ENCODE measurements around the gene ITGA6. TPM values are rescaled to one million over a fixed set of nuclear protein-coding genes. Genes with fewer than 3 reads are reported as not detected.
"Not testable (repeated sequence)": the region's sequence is repeated elsewhere in the genome, so short reads cannot be mapped to it uniquely, and the experiment has no call there.

ITGA6 gene
- polyA plus RNA-seq, 4 donors: 33.2 to 81.0 (median 48.4) TPM

DNA sequence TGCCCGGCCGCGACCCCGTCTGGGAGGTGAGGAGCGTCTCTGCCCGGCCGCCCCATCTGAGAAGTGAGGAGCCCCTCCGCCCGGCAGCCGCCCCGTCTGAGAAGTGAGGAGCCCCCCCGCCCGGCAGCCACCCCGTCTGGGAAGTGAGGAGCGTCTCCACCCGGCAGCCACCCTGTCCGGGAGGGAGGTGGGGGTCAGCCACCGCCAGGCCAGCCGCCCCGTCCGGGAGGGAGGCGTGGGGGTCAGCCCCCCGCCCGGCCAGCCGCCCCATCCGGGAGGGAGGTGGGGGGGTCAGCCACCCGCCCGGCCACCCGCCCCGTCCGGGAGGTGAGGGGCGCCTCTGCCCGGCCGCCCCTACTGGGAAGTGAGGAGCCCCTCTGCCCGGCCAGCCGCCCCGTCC is 110.5 kb downstream of the ITGA6 start:
- not testable (repeated sequence) for H3K27ac ChIP-seq (ENCODE audit: low read depth in 1 of 3, low read length in 2 of 3); H3K36me3 ChIP-seq (ENCODE audit: control insufficient read depth in 3 of 3, insufficient read depth in 2 of 3, low read depth in 1 of 3, low read length in 3 of 3); H3K4me1 ChIP-seq (ENCODE audit: control insufficient read depth in 3 of 3, insufficient read depth in 2 of 3, low read depth in 1 of 3, low read length in 2 of 3); H3K27me3 ChIP-seq (ENCODE audit: control insufficient read depth in 3 of 3, insufficient read depth in 3 of 3, low read length in 3 of 3); FAIRE-seq; H3K4me3 ChIP-seq (ENCODE audit: low read depth in 1 of 3, low read length in 3 of 3); DNase-seq
- peaks cover 0 to 43% of the 10 kb centered on the region in 2 donors for H3K9me3 ChIP-seq (ENCODE audit: control insufficient read depth in 2 of 2, insufficient read depth in 1 of 2, low read depth in 1 of 2, low read length in 1 of 2)
- 96 to 97% (median 97%) methylated on average over 12 to 35 of the region's 37 CpGs for WGBS, 3 donors

DNA sequence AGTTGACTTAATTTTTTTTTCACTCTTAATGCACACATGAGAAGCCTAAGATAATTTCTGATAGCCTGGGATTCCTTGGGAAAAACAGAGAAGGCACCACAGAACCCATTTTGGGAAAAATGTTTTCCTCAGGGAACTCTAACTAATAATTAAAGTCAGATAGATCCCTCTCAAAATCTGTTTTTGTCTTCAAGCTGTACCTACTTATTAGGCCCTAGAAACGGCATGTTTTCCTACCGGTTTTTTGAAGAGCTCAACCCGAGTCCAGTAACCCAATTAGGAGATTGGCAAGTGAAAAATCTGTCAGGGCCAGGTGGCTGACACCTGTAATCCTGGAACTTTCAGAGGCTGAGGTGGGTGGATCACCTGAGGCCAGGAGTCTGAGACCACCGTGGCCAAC is 112.4 kb downstream of the ITGA6 start:
- H3K27me3 ChIP-seq (ENCODE audit: control insufficient read depth in 3 of 3, insufficient read depth in 3 of 3, low read length in 3 of 3): no peaks in the 10 kb centered on the region
- H3K36me3 ChIP-seq (ENCODE audit: control insufficient read depth in 3 of 3, insufficient read depth in 2 of 3, low read depth in 1 of 3, low read length in 3 of 3): no peaks in the 10 kb centered on the region
- H3K9me3 ChIP-seq (ENCODE audit: control insufficient read depth in 2 of 2, insufficient read depth in 1 of 2, low read depth in 1 of 2, low read length in 1 of 2): peaks cover 0 to 40% of the 10 kb centered on the region in 2 donors
- DNase-seq: no peak
- H3K27ac ChIP-seq (ENCODE audit: low read depth in 1 of 3, low read length in 2 of 3): no peak overlapping the region
- H3K4me1 ChIP-seq (ENCODE audit: control insufficient read depth in 3 of 3, insufficient read depth in 2 of 3, low read depth in 1 of 3, low read length in 2 of 3): no peaks in the 10 kb centered on the region
- no peak overlapping the region for H3K4me3 ChIP-seq (ENCODE audit: low read depth in 1 of 3, low read length in 3 of 3)
- WGBS, 3 donors: 61 to 89% (median 84%) methylated on average over 4 of the region's 4 CpGs
- FAIRE-seq: no peak

DNA sequence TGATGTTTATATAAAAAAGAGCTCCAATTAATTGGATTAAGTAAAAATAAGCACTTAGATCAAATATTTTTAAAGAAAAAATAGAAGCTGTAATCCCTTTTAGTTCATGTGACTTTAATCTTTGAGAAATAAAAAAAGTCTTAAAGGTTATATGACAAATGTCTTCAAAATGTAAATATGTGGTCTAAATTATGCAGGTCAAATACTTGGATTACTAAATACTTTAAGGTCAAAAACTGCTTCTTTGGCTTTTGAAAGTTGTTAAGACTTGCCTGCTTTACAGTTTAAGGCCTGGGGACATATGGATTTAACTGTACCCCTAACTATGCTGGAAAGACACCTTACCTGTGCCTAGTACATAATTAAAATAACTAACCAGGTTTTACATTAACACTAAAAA is 113.0 kb downstream of the ITGA6 start:
- H3K9me3 ChIP-seq (ENCODE audit: control insufficient read depth in 2 of 2, insufficient read depth in 1 of 2, low read depth in 1 of 2, low read length in 1 of 2): peaks cover 0 to 34% of the 10 kb centered on the region in 2 donors
- H3K27me3 ChIP-seq (ENCODE audit: control insufficient read depth in 3 of 3, insufficient read depth in 3 of 3, low read length in 3 of 3): no peaks in the 10 kb centered on the region
- H3K36me3 ChIP-seq (ENCODE audit: control insufficient read depth in 3 of 3, insufficient read depth in 2 of 3, low read depth in 1 of 3, low read length in 3 of 3): no peaks in the 10 kb centered on the region
- H3K4me3 ChIP-seq (ENCODE audit: low read depth in 1 of 3, low read length in 3 of 3): no peak overlapping the region
- H3K27ac ChIP-seq (ENCODE audit: low read depth in 1 of 3, low read length in 2 of 3): no peak overlapping the region
- DNase-seq (no peak), FAIRE-seq (no peak)
- no peaks in the 10 kb centered on the region for H3K4me1 ChIP-seq (ENCODE audit: control insufficient read depth in 3 of 3, insufficient read depth in 2 of 3, low read depth in 1 of 3, low read length in 2 of 3)

DNA sequence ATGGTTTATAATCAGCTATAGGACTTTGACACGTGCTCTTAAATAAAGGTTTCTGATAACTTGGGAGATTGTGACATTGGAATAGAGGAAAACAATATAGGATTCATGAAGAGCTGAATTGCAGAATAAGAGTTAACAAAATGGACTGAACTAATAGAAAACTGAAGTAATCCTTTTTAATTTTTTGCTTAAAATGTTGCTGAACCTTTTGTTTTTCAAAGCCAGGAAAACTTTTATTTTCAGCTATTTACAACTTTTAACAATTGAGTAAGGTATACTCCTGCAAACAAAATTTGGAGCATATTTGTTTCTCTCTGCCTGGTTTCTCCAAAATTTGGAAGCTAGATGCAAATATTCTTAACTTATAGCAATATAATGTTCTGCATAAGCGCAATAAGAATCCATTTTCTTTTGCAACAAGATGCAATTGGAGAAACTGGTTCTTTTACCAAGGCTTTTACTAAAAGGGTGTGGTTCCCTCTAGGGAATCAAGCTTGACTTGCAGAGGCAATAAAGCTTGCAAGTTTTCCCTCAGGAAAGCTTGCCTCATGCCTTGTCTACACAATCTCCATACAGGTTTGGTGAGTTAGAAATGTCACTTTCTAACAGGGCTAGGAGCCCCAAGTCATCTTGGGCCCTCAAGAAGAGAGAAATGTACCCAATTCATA is 118.2 kb downstream of the ITGA6 start:
- FAIRE-seq (no peak), DNase-seq (peak in 1 of 2 donors; percentile 47)
- Histone ChIP-seq H3K4me1 (ENCODE audit: control insufficient read depth in 3 of 3, insufficient read depth in 2 of 3, low read depth in 1 of 3, low read length in 2 of 3) (peaks cover 0 to 1% (median 0%) of the 10 kb centered on the region in 3 donors), H3K27ac (ENCODE audit: low read depth in 1 of 3, low read length in 2 of 3) (no peak overlapping the region), H3K36me3 (ENCODE audit: control insufficient read depth in 3 of 3, insufficient read depth in 2 of 3, low read depth in 1 of 3, low read length in 3 of 3) (no peaks in the 10 kb centered on the region), H3K27me3 (ENCODE audit: control insufficient read depth in 3 of 3, insufficient read depth in 3 of 3, low read length in 3 of 3) (no peaks in the 10 kb centered on the region), H3K4me3 (ENCODE audit: low read depth in 1 of 3, low read length in 3 of 3) (no peak overlapping the region), H3K9me3 (ENCODE audit: control insufficient read depth in 2 of 2, insufficient read depth in 1 of 2, low read depth in 1 of 2, low read length in 1 of 2) (peaks cover 0 to 33% of the 10 kb centered on the region in 2 donors)
- WGBS, 3 donors: 45 to 83% (median 54%) methylated on average over 2 of the region's 2 CpGs

DNA sequence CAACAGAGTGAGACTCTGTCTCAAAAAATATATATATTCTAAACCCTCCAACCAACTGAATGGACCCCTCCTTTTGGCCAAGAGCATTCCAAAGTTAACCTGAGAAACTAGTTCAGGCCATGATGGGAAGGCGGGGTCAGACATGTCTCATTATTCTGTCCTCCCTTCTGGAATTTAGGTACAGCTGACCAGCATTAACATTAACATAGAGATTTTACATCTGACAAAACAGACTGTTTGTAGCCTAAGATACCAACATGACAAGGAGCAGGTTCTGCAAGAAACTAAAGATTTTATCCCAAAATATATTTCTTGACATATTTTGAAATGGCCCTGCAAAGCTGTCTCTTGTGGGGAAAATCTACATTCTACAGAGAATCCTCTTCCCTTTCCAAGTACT is 121.7 kb downstream of the ITGA6 start:
- Histone ChIP-seq H3K9me3 (ENCODE audit: control insufficient read depth in 2 of 2, insufficient read depth in 1 of 2, low read depth in 1 of 2, low read length in 1 of 2) (peaks cover 0 to 27% of the 10 kb centered on the region in 2 donors), H3K27ac (ENCODE audit: low read depth in 1 of 3, low read length in 2 of 3) (no peak overlapping the region), H3K27me3 (ENCODE audit: control insufficient read depth in 3 of 3, insufficient read depth in 3 of 3, low read length in 3 of 3) (no peaks in the 10 kb centered on the region), H3K4me1 (ENCODE audit: control insufficient read depth in 3 of 3, insufficient read depth in 2 of 3, low read depth in 1 of 3, low read length in 2 of 3) (peaks cover 0 to 7% (median 2%) of the 10 kb centered on the region in 3 donors), H3K36me3 (ENCODE audit: control insufficient read depth in 3 of 3, insufficient read depth in 2 of 3, low read depth in 1 of 3, low read length in 3 of 3) (no peaks in the 10 kb centered on the region), H3K4me3 (ENCODE audit: low read depth in 1 of 3, low read length in 3 of 3) (no peak overlapping the region)
- DNase-seq: no peak
- 94 to 96% (median 95%) methylated on average over 1 of the region's 1 CpG for WGBS, 3 donors
- FAIRE-seq: no peak

DNA sequence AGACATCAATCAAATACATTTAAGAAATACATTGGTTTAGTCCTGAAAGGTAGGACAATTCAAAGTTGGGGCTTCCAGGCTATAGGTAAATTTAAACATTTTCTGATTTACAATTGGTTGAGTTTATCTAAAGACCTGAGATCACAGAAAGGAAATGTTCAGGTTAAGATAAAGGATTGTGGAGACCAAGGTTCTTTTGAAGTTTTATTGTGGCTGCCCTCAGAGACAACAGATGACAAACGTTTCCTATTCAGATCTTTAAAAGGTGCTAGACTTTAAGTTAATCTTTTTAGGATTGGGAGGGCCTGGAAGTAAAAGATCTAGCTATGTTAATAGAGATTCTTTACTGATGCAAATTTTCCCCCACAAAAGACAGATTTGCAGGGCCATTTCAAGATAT is 122.4 kb downstream of the ITGA6 start:
- not testable (repeated sequence) for FAIRE-seq; H3K36me3 ChIP-seq (ENCODE audit: control insufficient read depth in 3 of 3, insufficient read depth in 2 of 3, low read depth in 1 of 3, low read length in 3 of 3); H3K4me1 ChIP-seq (ENCODE audit: control insufficient read depth in 3 of 3, insufficient read depth in 2 of 3, low read depth in 1 of 3, low read length in 2 of 3); H3K27ac ChIP-seq (ENCODE audit: low read depth in 1 of 3, low read length in 2 of 3); H3K4me3 ChIP-seq (ENCODE audit: low read depth in 1 of 3, low read length in 3 of 3); H3K27me3 ChIP-seq (ENCODE audit: control insufficient read depth in 3 of 3, insufficient read depth in 3 of 3, low read length in 3 of 3); DNase-seq
- 13 to 39% (median 19%) methylated on average over 1 of the region's 1 CpG for WGBS, 3 donors
- peaks cover 0 to 25% of the 10 kb centered on the region in 2 donors for H3K9me3 ChIP-seq (ENCODE audit: control insufficient read depth in 2 of 2, insufficient read depth in 1 of 2, low read depth in 1 of 2, low read length in 1 of 2)

DNA sequence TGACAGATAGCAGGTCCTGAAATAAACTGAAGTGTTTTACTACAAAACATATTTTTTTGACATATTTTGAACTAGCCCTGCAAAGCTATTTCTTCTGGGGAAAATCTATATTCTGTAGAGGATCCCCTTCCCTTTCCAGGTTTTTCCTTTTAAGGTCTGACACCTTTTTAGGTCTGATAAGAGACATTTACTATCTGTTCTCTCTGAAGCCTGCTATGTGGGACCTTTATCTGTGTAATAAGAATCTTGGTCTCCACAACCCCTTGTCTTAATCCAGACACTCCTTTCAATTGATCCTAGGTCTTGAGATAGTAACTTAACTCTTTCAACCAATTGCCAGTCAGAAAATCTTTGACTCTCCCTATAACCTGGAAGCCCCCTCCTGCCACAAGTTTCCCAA is 123.0 kb downstream of the ITGA6 start:
- no peak overlapping the region for H3K27ac ChIP-seq (ENCODE audit: low read depth in 1 of 3, low read length in 2 of 3)
- H3K4me1 ChIP-seq (ENCODE audit: control insufficient read depth in 3 of 3, insufficient read depth in 2 of 3, low read depth in 1 of 3, low read length in 2 of 3): peaks cover 0 to 12% (median 2%) of the 10 kb centered on the region in 3 donors
- no peak for FAIRE-seq
- H3K36me3 ChIP-seq (ENCODE audit: control insufficient read depth in 3 of 3, insufficient read depth in 2 of 3, low read depth in 1 of 3, low read length in 3 of 3): no peaks in the 10 kb centered on the region
- DNase-seq: no peak
- no peak overlapping the region for H3K4me3 ChIP-seq (ENCODE audit: low read depth in 1 of 3, low read length in 3 of 3)
- H3K27me3 ChIP-seq (ENCODE audit: control insufficient read depth in 3 of 3, insufficient read depth in 3 of 3, low read length in 3 of 3): no peaks in the 10 kb centered on the region
- H3K9me3 ChIP-seq (ENCODE audit: control insufficient read depth in 2 of 2, insufficient read depth in 1 of 2, low read depth in 1 of 2, low read length in 1 of 2): peaks cover 0 to 25% of the 10 kb centered on the region in 2 donors

DNA sequence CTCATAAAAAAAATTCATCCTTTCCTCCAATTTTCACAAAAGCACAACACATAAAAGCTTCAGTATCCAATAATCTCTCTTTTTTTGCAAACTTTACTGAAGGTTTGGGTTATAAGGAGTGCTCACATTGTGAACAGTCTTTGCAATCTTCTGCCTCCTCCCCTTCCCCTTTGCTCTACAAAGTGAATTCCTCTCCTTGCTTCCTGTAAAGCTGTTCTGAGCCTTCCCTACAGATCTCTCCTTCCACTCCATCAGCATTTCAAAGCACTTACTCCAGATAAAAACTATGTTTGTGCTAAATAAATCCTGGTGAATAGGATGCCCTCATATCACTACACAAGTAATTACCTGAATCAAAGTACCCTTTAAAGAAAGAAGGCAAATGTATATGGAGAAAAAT is 123.9 kb downstream of the ITGA6 start:
- no peaks in the 10 kb centered on the region for H3K27me3 ChIP-seq (ENCODE audit: control insufficient read depth in 3 of 3, insufficient read depth in 3 of 3, low read length in 3 of 3)
- FAIRE-seq (no peak), DNase-seq (peak in 1 of 2 donors; percentile 33)

More for the DNA sequence above, 123.9 kb downstream of the ITGA6 start:
- Histone ChIP-seq H3K36me3 (ENCODE audit: control insufficient read depth in 3 of 3, insufficient read depth in 2 of 3, low read depth in 1 of 3, low read length in 3 of 3) (no peaks in the 10 kb centered on the region), H3K4me3 (ENCODE audit: low read depth in 1 of 3, low read length in 3 of 3) (no peak overlapping the region), H3K4me1 (ENCODE audit: control insufficient read depth in 3 of 3, insufficient read depth in 2 of 3, low read depth in 1 of 3, low read length in 2 of 3) (peaks cover 0 to 13% (median 2%) of the 10 kb centered on the region in 3 donors), H3K27ac (ENCODE audit: low read depth in 1 of 3, low read length in 2 of 3) (no peak overlapping the region), H3K9me3 (ENCODE audit: control insufficient read depth in 2 of 2, insufficient read depth in 1 of 2, low read depth in 1 of 2, low read length in 1 of 2) (peaks cover 0 to 22% of the 10 kb centered on the region in 2 donors)
